Osteoblast (primary cell): ENCODE measurements around the gene MYL5. TPM values are rescaled to one million over a fixed set of nuclear protein-coding genes. Genes with fewer than 3 reads are reported as not detected.

Experiments
- DNase-seq: peaks from one replicate; pipeline ENCODE4 v3.0.0; 2011; ENCODE audit warnings: low spot score, mixed read lengths; ENCODE audit not compliant: insufficient read length; ENCODE audit errors: missing footprints
- H2AFZ ChIP-seq: 2 replicates; pipeline ENCODE4 v1.6.0; 2011; ENCODE audit warnings: mild to moderate bottlenecking, low read length
- H3K27ac ChIP-seq: 2 replicates; pipeline ENCODE4 v1.5.1; 2011; ENCODE audit warnings: mild to moderate bottlenecking, low read depth, low read length, moderate library complexity
- H3K27me3 ChIP-seq: 2 replicates; pipeline ENCODE4 v1.6.0; 2012; ENCODE audit warnings: mild to moderate bottlenecking, control low read depth, inconsistent platforms, low read length, moderate library complexity; ENCODE audit not compliant: insufficient read depth
- H3K36me3 ChIP-seq: 2 replicates; pipeline ENCODE4 v1.5.1; 2011; ENCODE audit warnings: mild to moderate bottlenecking, low read length, control low read depth, moderate library complexity; ENCODE audit not compliant: insufficient read depth
- H3K4me1 ChIP-seq: 2 replicates; pipeline ENCODE4 v1.5.1; 2011; ENCODE audit warnings: mild to moderate bottlenecking, low read length, control low read depth, moderate library complexity; ENCODE audit not compliant: insufficient read depth
- H3K4me2 ChIP-seq: 2 replicates; pipeline ENCODE4 v1.6.0; 2011; ENCODE audit warnings: mild to moderate bottlenecking, low read length; ENCODE audit not compliant: insufficient read depth
- H3K4me3 ChIP-seq: fragments of 200-600 bp; sonication (generic); 3 replicates; pipeline ENCODE4 v1.5.1; 2012; ENCODE audit warnings: mild to moderate bottlenecking, low read length, inconsistent platforms; ENCODE audit not compliant: insufficient read depth
- H3K79me2 ChIP-seq: 2 replicates; pipeline ENCODE4 v1.6.0; 2012; ENCODE audit warnings: mild to moderate bottlenecking, low read length, control low read depth, inconsistent platforms; ENCODE audit not compliant: insufficient read depth
- H3K9me3 ChIP-seq: 2 replicates; pipeline ENCODE4 v1.5.1; 2011; ENCODE audit warnings: low read depth, low read length, control low read depth
- H4K20me1 ChIP-seq: 2 replicates; pipeline ENCODE4 v1.6.0; 2012; ENCODE audit warnings: mild to moderate bottlenecking, low read length, control low read depth; ENCODE audit not compliant: insufficient read depth
- CTCF ChIP-seq: IDR thresholded peaks from 2 replicates; pipeline ENCODE4 v1.5.1; 2011; ENCODE audit warnings: mild to moderate bottlenecking, low read depth, low read length, moderate library complexity; ENCODE audit errors: extremely low read depth
- total RNA-seq: library from RNA; depleted of rRNA; stranded (reverse); fragments of >200 nt; gene quantifications from 2 replicates; pipeline ENCODE4 v1.2.3, GENCODE V29; 2012

MYL5 gene, protein sequence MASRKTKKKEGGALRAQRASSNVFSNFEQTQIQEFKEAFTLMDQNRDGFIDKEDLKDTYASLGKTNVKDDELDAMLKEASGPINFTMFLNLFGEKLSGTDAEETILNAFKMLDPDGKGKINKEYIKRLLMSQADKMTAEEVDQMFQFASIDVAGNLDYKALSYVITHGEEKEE
- 17.7 and 22.8 TPM in 2 replicates for total RNA-seq

DNA sequence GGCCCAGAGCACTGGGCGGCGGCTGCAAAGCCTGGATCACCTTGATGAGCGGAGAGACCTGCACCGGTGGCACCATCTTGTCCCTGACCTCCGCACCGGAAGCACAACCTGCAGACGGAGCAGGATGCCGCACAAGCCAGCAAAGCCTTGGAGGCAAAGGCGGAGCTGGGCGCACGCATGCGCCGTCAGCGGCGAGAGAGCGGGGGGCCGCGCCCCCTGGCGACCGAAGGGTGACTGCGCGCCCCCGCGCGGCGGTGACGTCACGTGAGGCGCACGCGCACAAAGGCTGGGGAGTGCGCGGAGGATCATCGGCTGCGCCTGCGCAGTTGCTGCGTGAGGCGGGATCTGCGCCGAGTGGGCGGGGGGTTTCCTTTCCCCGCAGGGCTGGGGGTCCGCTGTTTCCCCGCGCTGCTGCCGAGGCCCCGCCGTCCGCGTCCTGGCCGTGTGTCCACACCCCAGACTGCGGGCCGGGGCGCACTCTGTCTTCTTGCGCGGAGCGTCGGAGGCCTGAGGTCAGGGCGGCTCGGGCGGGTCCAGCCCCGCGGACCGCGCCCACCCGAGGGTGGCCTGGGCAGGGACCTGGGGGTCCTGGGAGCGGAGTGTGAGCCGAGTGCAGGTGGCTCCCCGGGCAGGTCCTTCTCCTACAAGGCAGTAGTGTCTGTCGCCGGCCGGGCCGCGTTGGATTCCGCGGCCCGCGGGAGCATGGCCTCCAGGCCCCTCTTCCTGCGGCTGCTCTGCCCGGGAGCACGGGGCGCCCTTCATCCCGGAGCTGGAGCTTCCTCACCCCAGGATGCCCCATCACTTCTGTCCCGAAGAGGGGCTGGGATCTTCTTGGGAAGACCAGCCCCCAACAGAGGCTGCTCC is at the start of gene MYL5, which contains the start of gene ATP5ME:
Gene MYL5, plus strand, starts transcription at position 371 of the 864 bp plus-strand sequence. CDS start 3,485 bp downstream, outside the sequence.
Gene ATP5ME, minus strand, starts transcription at position 105 of the 864 bp plus-strand sequence. Its CDS starts 29 bp downstream, at position 76.
- H3K27ac ChIP-seq, result peak within 1 kb of the TSS; percentile 90
- peak within 1 kb of the TSS; percentile 98 for H3K4me3 ChIP-seq
- H3K4me2 ChIP-seq, result peak within 1 kb of the TSS; percentile 94
- peak; percentile 100 for DNase-seq
- H3K27me3 ChIP-seq, result no peaks in the 10 kb centered on the region
- peaks cover 14% of the 10 kb centered on the region for H3K4me1 ChIP-seq
- H3K36me3 ChIP-seq, result peaks cover 14% of the 10 kb centered on the region
- peak within 1 kb of the TSS; percentile 85 for H2AFZ ChIP-seq
- no peaks in the 10 kb centered on the region for H3K9me3 ChIP-seq
- TF ChIP-seq CTCF, result peak; percentile 90
- peaks cover 24% of the 10 kb centered on the region for H3K79me2 ChIP-seq
- peaks cover 5% of the 10 kb centered on the region for H4K20me1 ChIP-seq

GRCh38 chr4:624705-625590 is 49.4 kb upstream of the MYL5 start, which contains the start of gene PDE6B:
TSS of gene PDE6B (plus strand) at chr4:625573. CDS start at chr4:625627, 54 bp downstream.
- H4K20me1 ChIP-seq, result no peaks in the 10 kb centered on the region
- no peak within 1 kb of the TSS for H3K4me2 ChIP-seq
- H3K9me3 ChIP-seq, result no peaks in the 10 kb centered on the region
- H3K79me2 ChIP-seq, result no peaks in the 10 kb centered on the region
- no peak within 1 kb of the TSS for H2AFZ ChIP-seq
- H3K36me3 ChIP-seq, result no peaks in the 10 kb centered on the region
- no peaks in the 10 kb centered on the region for H3K27me3 ChIP-seq
- peak; percentile 72 for DNase-seq
- H3K4me1 ChIP-seq, result no peaks in the 10 kb centered on the region
- TF ChIP-seq CTCF, result no peak
- no peak within 1 kb of the TSS for H3K27ac ChIP-seq
- H3K4me3 ChIP-seq, result no peak within 1 kb of the TSS

GRCh38 chr4:625631-626161 is 48.6 kb upstream of the MYL5 start:
- Histone ChIP-seq H2AFZ (no peak overlapping the region), H3K4me2 (no peak overlapping the region), H3K9me3 (no peaks in the 10 kb centered on the region), H3K27me3 (no peaks in the 10 kb centered on the region), H3K4me3 (no peak overlapping the region), H3K4me1 (no peaks in the 10 kb centered on the region), H3K36me3 (no peaks in the 10 kb centered on the region), H3K27ac (no peak overlapping the region), H4K20me1 (no peaks in the 10 kb centered on the region), H3K79me2 (no peaks in the 10 kb centered on the region)
- TF ChIP-seq CTCF, result no peak
- DNase-seq, result peak; percentile 35
